ENCODE results near the gene KCTD8. TPM values are rescaled to one million over a fixed set of nuclear protein-coding genes. Genes with fewer than 3 reads are reported as not detected.

Gene KCTD8
- total and polyA plus RNA-seq, 2 donors (not counting 3 experiments of a cell fraction or from before 2014, with no cell fraction given): 0.36 to 0.80 TPM

DNA sequence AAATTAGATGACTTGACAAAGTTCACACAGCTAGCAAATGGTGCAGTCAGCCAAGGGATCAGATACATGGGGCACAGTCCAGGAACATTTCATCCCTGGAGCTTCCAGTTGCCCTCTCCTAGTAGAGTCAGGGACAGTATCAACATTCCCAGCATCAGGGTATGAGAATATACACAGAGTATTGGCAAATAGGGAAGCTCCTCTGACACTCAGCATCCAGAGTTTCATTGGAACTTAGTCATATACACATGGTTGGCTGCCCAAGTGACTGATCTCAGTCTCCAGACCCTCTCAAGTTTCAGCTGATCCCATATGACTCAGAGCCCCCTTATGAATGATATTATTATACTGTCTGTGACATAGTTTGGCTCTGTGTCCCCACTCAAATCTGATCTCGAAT lies 13.7 kb upstream of the KCTD8 start:
- intact Hi-C loops (cut with micrococcal nuclease) (no loop called here), dilution Hi-C loops (cut with MboI; ENCODE audit: extremely low pct_ligation_motif_present, low sequenced_read_pairs) (no loop called here)
- POLR2A ChIA-PET: no interaction called here
- H3K9me1 ChIP-seq (replicated peaks; ENCODE audit: control insufficient read depth, extremely low read depth, insufficient read depth, low read length): no peaks in the 10 kb centered on the region
- H2AFZ ChIP-seq (ENCODE audit: low read depth, low read length): no peak overlapping the region
- no peak overlapping the region for H3K4me3 ChIP-seq (replicated peaks in 1 of 3; ENCODE audit: insufficient read depth in 1 of 3, low read depth in 1 of 3, low read length in 3 of 3)
- no peaks in the 10 kb centered on the region for H3K79me2 ChIP-seq (ENCODE audit: control insufficient read depth, insufficient read depth, low read length)
- CTCF ChIA-PET: no interaction called here
- H4K20me1 ChIP-seq (replicated peaks; ENCODE audit: control insufficient read depth, extremely low read depth, insufficient read depth, low read length): no peaks in the 10 kb centered on the region
- H3K4me2 ChIP-seq (ENCODE audit: insufficient read depth, low read length): no peak overlapping the region
- H3K27ac ChIP-seq (ENCODE audit: insufficient read depth, low read depth, low read length): no peak overlapping the region
- TF ChIP-seq MYC (IDR thresholded peaks at IDR 0.05; ENCODE audit: low read depth, low read length) (no peak), POLR2AphosphoS5 (IDR thresholded peaks at IDR 0.05; ENCODE audit: insufficient read depth, low read depth, low read length) (no peak), FOS (IDR thresholded peaks at IDR 0.05; ENCODE audit: borderline replicate concordance, insufficient read depth, low read length) (no peak), CTCF (IDR thresholded peaks at IDR 0.05; ENCODE audit: extremely low read depth in 1 of 2, insufficient read depth in 1 of 2, low read depth in 1 of 2, low read length in 2 of 2) (no peak), EZH2 (IDR thresholded peaks at IDR 0.05; ENCODE audit: borderline replicate concordance, low read depth, low read length, severe bottlenecking) (no peak), POLR2A (IDR thresholded peaks at IDR 0.05; ENCODE audit: low read depth, low read length) (no peak), GATA2 (IDR thresholded peaks at IDR 0.05; ENCODE audit: insufficient read depth, insufficient read length, low read depth, low read length) (no peak), JUN (IDR thresholded peaks at IDR 0.05; ENCODE audit: borderline replicate concordance, insufficient read depth, insufficient read length, low read depth) (no peak)
- TF ChIP-seq, protein P1, sequence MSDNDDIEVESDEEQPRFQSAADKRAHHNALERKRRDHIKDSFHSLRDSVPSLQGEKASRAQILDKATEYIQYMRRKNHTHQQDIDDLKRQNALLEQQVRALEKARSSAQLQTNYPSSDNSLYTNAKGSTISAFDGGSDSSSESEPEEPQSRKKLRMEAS (IDR thresholded peaks at IDR 0.05; ENCODE audit: insufficient read depth, insufficient read length): no peak
- no peaks in the 10 kb centered on the region for H3K9me3 ChIP-seq (replicated peaks; ENCODE audit: control insufficient read depth, insufficient read depth, low read length)
- H3K36me3 ChIP-seq (ENCODE audit: control insufficient read depth in 2 of 2, extremely low read depth in 1 of 2, insufficient read depth in 2 of 2, low read length in 2 of 2): no peaks in the 10 kb centered on the region
- no peak for DNase-seq (ENCODE audit: low read depth, low spot score)
- BruUV-seq (replicated peaks): no TSS peak
- H3K4me1 ChIP-seq (ENCODE audit: control insufficient read depth, extremely low read depth, insufficient read depth, low read length): no peaks in the 10 kb centered on the region
- H3K9ac ChIP-seq (replicated peaks; ENCODE audit: extremely low read depth, insufficient read depth, low read length): no peak overlapping the region
- no peak for FAIRE-seq
- H3K27me3 ChIP-seq (ENCODE audit: control insufficient read depth in 2 of 2, insufficient read depth in 2 of 2, low read length in 2 of 2): no peaks in the 10 kb centered on the region
